Measurements from ENCODE around the gene GPR35.

GPR35 gene

GRCh38 chr2:240662681-240663080 lies 37.4 kb downstream of the GPR35 start:
- Histone ChIP-seq H3K4me1 (ENCODE audit: insufficient read depth, low read length, severe bottlenecking) (no peaks in the 10 kb centered on the region), H3K27me3 (ENCODE audit: insufficient read depth, low read length) (no peaks in the 10 kb centered on the region), H3K27ac (ENCODE audit: low read depth, low read length, poor library complexity, severe bottlenecking) (no peak overlapping the region), H3K36me3 (ENCODE audit: insufficient read depth, low read length) (no peaks in the 10 kb centered on the region; the same call in 1 of the 2 replicates), H3F3A (ENCODE audit: insufficient read depth, low read length) (no peaks in the 10 kb centered on the region), H2AFZ (ENCODE audit: low read length) (no peak overlapping the region), H3K9ac (ENCODE audit: low read length) (no peak overlapping the region), H3K9me3 (ENCODE audit: low read length) (peaks cover 7% of the 10 kb centered on the region; the same call in 1 of the 2 replicates), H3K79me2 (ENCODE audit: insufficient read depth, low read length) (no peaks in the 10 kb centered on the region), H3K4me3 (ENCODE audit: low read depth, low read length, poor library complexity, severe bottlenecking) (no peak overlapping the region), H3K9me2 (ENCODE audit: low read depth, low read length) (no peaks in the 10 kb centered on the region), H4K20me1 (ENCODE audit: insufficient read depth, low read length) (no peaks in the 10 kb centered on the region), H3K4me2 (ENCODE audit: low read length) (no peak overlapping the region)
- TF ChIP-seq CTCF (IDR thresholded peaks at IDR 0.05; ENCODE audit: low read length) = no peak
- TF ChIP-seq EZH2 (IDR thresholded peaks at IDR 0.05; ENCODE audit: borderline replicate concordance, low read length) = no peak

- Histone ChIP-seq H3K9me3 (ENCODE audit: low read length) (peaks cover 7% of the 10 kb centered on the region; the same call in 1 of the 2 replicates), H4K20me1 (ENCODE audit: insufficient read depth, low read length) (no peaks in the 10 kb centered on the region), H3K4me2 (ENCODE audit: low read length) (no peak overlapping the region), H2AFZ (ENCODE audit: low read length) (no peak overlapping the region), H3K4me3 (ENCODE audit: low read depth, low read length, poor library complexity, severe bottlenecking) (no peak overlapping the region), H3K4me1 (ENCODE audit: insufficient read depth, low read length, severe bottlenecking) (no peaks in the 10 kb centered on the region), H3K27ac (ENCODE audit: low read depth, low read length, poor library complexity, severe bottlenecking) (no peak overlapping the region), H3K36me3 (ENCODE audit: insufficient read depth, low read length) (no peaks in the 10 kb centered on the region; the same call in 1 of the 2 replicates), H3K79me2 (ENCODE audit: insufficient read depth, low read length) (no peaks in the 10 kb centered on the region), H3K27me3 (ENCODE audit: insufficient read depth, low read length) (no peaks in the 10 kb centered on the region), H3F3A (ENCODE audit: insufficient read depth, low read length) (no peaks in the 10 kb centered on the region), H3K9me2 (ENCODE audit: low read depth, low read length) (no peaks in the 10 kb centered on the region), H3K9ac (ENCODE audit: low read length) (no peak overlapping the region)
- TF ChIP-seq EZH2 (IDR thresholded peaks at IDR 0.05; ENCODE audit: borderline replicate concordance, low read length) (no peak), CTCF (IDR thresholded peaks at IDR 0.05; ENCODE audit: low read length) (no peak)
These were observed 38.4 kb downstream of the GPR35 start for GRCh38 chr2:240663546-240664190.

- Histone ChIP-seq H3K4me3 (ENCODE audit: low read depth, low read length, poor library complexity, severe bottlenecking) (no peak overlapping the region), H3K4me1 (ENCODE audit: insufficient read depth, low read length, severe bottlenecking) (no peaks in the 10 kb centered on the region), H3K4me2 (ENCODE audit: low read length) (no peak overlapping the region), H2AFZ (ENCODE audit: low read length) (no peak overlapping the region), H3K79me2 (ENCODE audit: insufficient read depth, low read length) (no peaks in the 10 kb centered on the region), H3K9me2 (ENCODE audit: low read depth, low read length) (no peaks in the 10 kb centered on the region), H3K9me3 (ENCODE audit: low read length) (peaks cover 7% of the 10 kb centered on the region; the same call in 1 of the 2 replicates), H3K27ac (ENCODE audit: low read depth, low read length, poor library complexity, severe bottlenecking) (no peak overlapping the region), H3K36me3 (ENCODE audit: insufficient read depth, low read length) (no peaks in the 10 kb centered on the region; the same call in 1 of the 2 replicates), H3K27me3 (ENCODE audit: insufficient read depth, low read length) (no peaks in the 10 kb centered on the region), H4K20me1 (ENCODE audit: insufficient read depth, low read length) (no peaks in the 10 kb centered on the region), H3K9ac (ENCODE audit: low read length) (no peak overlapping the region), H3F3A (ENCODE audit: insufficient read depth, low read length) (no peaks in the 10 kb centered on the region)
- TF ChIP-seq EZH2 (IDR thresholded peaks at IDR 0.05; ENCODE audit: borderline replicate concordance, low read length) (no peak), CTCF (IDR thresholded peaks at IDR 0.05; ENCODE audit: low read length) (no peak)
These were observed 39.3 kb downstream of the GPR35 start for GRCh38 chr2:240664622-240665021.
